GM21360 (cell line): Measurements from ENCODE around the gene PIGQ.

ENCODE experiments used
- ATAC-seq: cut with Tn5 transposase; IDR thresholded peaks from one replicate; pipeline ENCODE4 v1.9.1; 2021; ENCODE audit warnings: mild to moderate bottlenecking, moderate library complexity; ENCODE audit not compliant: unreplicated experiment

Gene PIGQ

DNA sequence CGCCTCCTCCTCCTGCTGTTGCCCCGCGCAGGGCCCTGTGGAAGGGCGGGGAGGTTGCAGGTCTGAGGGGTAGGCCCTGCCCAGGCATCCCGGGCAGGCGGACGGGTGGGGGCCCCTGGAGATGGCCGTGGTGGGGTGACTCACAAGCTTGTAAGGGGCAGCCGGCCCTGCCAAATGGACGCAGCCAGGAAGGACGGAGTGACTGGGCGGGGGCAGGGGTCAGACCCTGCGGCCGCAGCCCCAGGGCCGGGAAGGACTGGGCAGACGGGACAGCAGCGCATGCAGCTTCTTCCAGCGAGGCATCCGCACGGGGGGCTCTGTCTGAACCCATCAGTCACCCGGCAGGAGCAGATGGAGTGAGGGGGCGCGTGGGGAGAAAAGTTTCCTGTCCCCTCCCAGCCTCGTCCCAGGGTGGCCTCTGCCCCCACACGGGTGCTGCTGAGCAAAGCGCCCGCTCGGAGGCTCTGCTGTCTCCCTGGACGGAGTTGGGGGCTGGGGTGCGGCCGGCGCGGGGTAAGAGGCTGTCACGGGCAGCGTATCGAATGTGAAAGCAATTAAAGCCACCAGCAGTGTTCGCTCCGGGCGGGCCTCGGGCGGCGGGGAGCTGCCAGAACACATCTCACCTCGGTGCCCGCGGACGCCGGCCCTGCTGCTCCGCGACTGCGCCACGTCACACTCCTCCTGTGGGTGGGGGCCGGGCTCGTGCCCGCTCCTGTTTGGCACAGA is 15.0 kb upstream of the PIGQ start:
- no peak for ATAC-seq

DNA sequence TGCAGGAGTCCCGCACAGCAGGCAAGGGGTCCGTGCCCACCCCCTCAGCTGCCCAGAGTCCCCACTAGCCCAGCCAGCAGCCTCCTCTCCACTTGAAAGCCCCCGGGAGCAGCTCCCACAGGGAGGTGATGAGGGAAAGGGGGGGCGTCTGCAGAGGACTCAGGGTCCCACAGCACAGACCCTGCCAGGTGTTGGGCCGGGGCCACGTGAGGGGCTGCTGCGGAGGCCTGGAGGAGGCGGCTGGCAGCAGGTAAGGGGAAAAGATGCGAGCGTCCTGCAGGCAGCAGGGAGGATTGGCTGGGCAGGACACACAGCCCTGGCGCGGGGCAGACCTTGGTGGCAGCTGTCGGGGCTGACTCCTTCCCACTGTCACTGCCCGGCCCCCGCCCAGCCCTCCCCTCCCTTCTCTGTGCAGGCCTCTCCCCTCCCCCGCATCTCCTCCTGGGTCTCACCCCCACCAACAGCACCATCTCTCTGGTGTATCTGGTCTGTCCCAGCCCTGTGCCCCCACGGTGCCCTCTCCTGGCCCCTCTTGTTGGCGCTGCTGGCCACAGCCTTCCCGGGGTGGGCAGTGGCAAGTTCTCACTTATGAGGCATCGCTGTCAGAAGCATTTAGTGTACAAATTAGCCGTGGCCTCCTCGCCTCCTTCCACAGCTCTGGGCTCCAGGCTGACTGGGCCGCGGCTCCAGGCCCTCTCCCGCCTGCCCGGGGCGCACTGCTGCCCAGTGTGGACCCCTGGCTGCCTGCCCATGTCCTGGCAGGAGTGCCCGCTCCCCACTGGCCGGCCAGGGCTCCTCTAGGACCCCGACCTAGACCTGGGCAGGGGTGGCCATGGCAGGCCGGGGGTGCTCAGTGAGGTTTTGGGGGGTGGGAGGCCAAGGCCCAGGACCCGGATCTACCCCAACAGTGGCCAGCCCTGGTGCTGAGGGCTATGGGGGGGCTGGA is 14.0 kb upstream of the PIGQ start:
- ATAC-seq, result no peak

DNA sequence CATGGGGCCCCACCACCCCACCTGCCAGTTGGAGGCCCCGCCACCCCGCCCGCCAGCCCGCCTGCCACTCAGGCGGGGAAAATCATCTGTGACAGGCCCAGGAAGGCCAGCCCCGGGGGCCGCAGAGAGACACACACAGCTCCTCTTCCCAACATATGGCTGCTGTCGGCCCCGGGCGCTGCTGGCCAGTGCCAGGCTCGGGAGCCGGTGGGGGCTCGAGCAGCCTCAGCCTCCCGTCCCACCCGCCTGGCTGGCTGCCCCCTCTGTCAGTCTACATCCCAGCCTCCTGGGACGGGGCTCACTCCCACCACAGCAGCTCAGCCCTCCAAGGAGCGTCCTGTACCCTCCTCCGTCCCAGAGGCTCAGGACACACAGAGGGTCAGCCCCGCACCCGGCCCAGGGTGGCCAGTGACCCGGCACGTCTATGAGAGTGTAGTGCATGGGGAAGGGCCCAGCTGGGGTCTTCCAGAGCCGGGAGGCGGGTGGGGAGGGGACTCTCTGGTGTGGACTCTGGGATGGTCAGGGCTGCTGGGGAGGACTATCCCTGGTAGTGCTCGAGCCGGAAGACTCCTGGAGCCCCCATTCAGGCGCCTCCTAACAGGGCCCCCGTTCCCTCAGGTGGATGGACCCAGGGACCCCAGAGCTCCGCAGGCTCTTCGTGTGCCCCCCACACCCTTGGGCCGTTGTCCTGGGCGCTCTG is 13.1 kb upstream of the PIGQ start:
- ATAC-seq, result no peak

DNA sequence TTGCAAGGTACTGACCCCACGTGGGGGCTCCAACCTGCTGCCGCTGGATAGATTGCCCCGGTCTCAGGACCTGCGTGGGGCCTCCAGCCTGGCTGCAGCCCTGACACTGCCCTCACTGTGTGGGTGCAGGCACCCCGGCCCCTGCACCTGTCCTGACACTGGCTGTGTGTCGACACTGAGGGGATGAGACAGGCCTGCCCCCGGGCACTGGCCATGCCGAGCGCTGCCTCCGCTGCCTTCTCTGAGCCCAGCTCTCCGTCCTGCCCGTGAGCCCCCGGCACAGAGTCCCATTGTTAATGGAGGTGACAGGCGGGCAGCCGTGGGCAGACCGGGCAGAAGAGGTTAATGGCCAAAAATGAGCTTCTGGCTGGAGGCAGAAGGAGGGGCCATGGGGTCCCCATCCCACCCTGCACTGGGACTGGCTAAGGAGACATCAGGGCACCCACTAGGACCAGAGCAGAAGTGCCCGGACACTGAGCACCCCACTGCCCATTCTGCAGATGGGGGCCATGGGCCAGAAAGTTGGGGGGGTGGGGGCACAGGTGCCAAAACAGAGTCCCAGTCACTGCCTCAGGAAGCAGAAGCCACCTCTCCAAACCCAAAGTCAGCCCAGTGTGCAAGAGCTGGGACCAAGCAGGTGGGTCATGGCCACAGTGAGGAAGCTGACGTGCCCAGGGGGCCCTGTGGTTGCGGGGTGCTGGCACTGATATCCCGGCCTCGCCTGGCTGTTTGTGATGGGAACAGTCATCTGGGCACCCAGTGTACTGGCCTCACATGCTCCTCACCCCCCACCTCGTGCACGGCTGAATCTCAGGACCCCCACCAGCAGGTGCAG is 12.1 kb upstream of the PIGQ start:
- no peak for ATAC-seq

DNA sequence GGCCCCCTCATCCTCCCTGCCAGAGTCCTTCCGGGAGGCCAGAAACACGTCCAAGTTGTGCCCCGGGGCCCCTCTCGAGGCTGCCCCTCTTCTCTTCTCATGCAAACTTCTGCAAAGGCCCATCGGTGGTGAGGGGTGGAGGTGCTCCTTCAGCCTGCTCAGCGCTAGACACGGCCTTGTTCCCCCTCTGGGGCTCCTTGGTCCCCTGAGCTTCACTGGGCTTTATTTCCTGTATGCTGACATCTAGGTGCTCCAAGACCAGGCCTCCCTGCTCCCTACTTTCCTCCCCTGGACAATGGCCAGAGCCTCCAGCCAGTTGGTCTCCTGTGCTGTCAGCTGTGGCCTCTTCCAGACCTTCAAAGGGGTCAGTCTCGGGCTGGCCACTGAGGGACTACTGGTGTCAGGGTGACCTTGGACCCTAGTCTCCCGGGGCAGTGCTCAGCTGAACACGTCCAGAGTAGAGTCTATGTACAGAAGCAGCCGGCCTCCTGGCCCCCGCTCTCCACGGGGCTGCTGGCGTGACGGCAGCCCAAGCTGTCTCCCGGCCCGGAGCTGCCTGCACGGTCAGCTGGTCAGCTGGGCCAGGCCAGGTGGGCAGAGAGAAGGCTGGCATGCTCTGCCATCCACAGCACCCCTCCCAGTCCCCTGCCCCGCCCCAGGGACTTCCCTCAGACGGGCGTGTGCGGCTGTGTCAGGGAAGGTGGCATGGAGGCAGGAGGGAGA is 11.3 kb upstream of the PIGQ start:
- ATAC-seq, result no peak

DNA sequence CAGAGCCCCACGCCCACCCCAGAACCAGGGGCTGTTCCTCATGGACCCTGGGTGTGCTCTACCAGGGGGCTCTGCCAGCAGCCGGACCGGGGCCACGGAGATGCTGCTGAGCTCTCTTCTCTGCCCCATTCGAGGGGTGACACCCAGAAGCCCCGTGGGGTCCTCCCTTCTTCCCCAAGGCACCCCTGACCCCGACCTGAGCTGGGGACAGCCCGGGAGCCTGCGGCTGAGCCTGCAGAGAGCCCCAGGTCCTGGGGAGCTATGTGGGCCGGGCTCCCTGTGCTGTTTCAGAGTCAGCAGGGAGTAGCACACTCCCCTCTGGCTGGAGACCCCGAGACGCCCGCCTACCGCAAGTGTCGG is 10.8 kb upstream of the PIGQ start:
- ATAC-seq, result no peak

DNA sequence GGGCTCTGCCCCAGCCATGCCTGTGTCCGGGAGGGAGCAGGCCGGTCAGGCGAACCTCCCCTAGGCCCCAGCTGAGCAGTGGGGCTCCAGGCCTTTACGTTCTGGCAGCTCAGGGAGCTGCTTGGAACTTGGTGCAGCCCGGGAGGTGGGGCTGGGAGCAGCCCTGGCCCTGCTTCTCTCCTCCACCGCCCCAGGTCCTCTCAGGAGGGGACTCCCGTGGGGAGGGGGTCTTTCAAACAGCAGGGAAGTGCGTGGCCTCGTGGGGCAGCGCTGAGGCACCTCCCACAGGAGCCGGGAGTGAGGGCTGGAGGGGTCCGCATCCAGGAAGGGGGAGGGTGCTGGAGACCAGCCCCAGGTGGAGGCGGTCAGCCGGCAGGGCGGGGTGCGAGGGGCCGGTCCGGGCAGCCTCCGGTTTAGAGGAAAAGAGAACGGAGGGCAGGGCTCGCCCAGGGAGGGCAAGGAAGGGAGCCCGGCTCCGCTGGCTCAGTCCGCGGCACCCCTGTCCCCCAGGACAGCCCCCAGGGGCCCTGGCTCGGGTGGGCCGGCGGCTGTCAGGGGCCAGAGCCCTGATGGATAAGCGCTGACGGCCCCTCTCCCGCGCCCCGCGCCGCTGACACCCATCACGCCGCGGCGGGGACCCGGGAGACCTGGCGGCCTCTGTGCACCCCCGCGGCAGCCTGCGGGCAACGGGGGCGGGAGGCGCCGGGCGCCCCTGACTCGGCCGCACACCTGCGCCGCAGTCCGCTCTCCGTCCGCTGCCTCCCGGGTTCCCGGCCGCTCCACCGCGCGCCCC is 10.2 kb upstream of the PIGQ start:
- no peak for ATAC-seq

DNA sequence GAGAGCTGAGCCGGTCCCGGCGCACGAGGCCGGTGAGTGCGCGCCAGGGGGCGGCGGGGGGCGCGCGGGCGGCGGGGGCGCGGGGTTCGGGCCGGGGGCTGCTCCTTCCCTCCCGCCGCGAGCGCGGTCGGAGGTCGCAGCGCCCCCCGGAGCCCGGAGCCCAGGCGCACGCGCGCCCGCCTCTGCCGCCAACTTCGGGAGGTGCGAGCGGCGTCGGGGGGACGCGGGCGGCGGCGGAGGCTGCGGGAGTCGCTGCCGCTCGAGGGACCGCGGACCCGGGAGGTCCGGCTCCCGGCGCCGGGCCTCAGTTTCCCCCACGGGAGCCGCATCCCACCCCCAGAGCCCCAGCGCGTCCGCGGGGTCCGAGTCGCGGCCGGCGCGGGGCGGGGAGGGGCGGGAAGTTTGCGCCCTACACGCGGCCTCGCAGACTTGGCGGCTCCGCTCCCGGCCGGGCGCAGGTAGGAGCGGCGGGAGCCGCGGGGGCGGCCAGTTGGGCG is 9.5 kb upstream of the PIGQ start, which contains the start of gene PRR35:
TSS of gene PRR35 (plus strand) at position 191 of the 497 bp plus-strand sequence. CDS start 2,901 bp downstream, outside the sequence.
- no peak for ATAC-seq

DNA sequence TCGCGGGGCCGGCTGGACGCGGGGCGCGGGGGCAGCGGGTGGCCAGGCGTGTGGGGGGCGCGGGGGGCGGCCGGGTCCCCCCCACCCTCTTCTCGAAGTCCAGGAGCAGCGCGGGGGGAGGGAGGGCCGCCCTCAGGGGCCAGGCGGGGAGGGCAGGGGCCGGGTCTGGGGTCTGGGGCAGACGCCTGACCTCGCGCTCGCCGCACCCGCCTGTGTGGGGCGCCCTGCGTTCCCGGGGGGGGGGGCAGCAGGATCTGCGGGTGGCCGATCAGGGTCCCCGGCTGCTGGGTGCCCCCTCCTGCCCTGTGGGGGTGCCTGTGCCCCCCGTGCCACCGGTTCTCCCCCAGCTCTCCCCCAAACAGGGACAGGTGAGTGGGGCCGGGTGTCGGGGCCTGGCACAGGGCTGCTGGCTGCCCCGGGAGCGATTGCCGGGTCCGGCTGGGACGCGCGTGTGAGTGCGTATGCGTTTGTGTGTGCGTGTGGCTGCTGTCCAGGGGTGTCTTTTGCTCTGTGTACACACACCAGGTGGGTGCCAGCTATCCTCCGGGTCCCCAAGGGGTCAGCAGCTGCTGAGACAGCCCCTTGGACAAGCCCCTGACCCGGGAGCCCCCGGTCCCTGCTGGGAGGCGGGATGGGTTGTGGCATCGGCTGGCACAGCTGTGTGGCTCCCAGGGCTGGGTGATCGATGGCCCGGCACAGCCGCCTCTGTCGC is 8.9 kb upstream of the PIGQ start:
- ATAC-seq, result no peak

DNA sequence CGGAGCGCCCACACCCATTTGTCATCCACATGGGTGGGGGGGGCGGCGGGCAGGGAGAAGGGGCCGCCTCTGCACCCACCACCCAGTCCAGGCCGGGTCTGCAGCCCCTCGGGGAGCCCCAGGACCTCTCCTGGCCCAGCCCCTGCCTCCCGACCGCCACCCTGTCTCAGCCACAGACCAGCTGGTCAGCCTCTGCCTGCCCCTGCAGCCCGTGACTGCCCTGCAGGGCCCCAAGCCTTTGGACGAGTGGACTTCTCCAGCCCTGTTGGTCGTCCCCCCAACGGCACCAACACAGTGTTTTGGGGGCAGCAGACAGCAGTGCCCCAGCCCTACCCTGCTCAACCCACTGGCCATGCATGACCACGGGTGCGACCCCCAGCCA is 8.4 kb upstream of the PIGQ start:
- no peak for ATAC-seq

DNA sequence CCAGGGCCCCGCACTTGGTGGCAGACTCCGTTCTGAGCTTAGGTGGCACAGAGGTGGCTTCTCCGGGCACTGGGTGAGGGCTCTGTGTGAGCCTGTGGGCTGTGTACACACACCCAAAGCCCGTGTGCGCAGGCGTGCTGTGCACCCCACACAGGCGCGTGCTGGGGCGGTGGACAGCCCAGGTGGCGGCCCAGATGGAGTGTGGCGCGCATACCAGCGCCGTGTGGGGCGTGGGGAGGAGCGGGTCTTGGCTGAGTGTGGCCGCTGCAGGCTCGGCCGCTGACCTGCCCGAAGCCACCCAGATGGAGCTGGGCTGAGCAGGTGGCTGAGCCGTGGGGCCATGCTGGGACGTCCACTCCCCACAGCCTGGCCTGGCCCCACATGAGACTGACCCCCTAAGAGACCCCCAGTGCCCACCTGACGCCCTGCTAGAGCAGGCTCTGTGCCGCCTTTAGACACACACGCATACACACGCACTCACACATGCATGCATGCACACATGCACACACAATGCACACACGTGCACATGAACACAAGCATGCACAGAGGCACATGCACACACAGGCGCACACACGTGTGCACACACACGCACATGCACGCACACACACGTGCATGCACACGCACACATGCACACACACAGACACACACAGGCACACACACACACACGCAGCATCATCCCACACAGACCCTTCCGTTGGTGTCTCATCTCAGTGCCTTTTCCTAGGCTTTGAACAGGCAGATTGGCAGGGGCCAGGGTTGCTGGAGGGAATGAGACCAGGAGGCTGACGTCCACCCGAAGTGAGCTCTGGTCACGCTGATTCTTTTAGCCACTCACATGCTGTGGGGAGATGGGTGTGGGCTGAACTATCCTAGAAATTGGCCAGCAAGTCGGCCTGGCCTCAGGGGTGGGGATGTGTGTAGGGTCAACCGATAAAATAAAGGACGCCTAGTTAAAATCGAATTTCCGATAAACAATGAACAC is 7.5 kb upstream of the PIGQ start:
- ATAC-seq, result no peak

DNA sequence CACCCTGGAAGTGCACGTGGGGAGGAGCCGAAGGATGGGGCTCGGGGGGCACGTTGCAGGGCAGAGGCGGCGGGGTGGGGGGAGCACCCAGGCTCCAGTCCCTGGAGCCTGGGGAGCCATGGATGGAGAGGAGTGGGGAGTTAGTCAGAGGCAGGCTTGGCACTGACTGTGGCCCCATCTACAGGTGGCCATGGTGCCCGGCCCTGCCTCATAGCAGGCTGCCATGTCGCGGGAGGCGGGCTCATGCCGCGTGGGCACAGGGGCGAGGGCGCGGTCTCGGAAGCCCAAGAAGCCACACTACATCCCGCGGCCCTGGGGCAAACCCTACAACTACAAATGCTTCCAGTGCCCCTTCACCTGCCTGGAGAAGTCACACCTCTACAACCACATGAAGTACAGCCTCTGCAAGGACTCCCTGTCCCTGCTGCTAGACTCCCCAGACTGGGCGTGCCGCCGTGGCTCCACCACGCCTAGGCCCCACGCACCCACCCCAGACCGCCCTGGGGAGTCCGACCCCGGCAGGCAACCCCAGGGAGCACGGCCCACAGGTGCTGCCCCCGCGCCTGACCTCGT is 6.6 kb upstream of the PIGQ start:
- ATAC-seq, result no peak

DNA sequence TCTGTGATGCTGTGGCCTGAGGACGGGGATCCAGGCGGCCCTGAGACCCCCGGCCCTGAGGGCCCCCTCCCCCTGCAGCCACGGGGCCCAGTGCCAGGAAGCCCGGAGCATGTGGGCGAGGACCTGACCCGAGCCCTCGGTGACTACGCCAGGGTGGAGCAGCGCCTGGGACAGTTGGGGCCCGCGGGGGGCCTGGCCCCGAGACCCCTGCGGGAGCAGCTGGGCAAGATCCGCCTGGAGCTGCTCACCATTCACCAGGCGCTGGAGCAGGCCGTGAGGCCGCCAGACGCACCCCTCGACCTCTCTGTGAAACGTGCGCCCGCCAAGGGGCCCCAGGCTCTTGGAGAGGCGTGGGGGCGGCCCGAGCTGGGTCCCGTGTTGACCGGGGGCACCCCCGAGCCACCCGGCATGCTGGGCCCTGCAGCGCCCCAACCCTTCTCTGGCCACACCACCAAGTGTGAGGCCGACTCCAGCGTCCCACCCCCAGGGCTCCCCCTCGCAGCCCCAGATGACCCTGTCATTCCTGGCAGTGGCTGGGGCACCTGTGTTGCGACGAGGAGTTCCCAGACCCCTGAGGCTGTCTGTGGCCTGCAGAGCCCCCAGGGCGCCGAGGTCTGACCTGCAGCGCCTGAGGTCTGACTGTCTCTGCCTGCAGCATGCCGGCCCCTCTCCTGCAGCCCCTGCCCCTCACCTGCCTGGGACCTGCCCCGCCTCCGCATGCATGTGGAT is 4.9 kb upstream of the PIGQ start:
- ATAC-seq, result no peak

DNA sequence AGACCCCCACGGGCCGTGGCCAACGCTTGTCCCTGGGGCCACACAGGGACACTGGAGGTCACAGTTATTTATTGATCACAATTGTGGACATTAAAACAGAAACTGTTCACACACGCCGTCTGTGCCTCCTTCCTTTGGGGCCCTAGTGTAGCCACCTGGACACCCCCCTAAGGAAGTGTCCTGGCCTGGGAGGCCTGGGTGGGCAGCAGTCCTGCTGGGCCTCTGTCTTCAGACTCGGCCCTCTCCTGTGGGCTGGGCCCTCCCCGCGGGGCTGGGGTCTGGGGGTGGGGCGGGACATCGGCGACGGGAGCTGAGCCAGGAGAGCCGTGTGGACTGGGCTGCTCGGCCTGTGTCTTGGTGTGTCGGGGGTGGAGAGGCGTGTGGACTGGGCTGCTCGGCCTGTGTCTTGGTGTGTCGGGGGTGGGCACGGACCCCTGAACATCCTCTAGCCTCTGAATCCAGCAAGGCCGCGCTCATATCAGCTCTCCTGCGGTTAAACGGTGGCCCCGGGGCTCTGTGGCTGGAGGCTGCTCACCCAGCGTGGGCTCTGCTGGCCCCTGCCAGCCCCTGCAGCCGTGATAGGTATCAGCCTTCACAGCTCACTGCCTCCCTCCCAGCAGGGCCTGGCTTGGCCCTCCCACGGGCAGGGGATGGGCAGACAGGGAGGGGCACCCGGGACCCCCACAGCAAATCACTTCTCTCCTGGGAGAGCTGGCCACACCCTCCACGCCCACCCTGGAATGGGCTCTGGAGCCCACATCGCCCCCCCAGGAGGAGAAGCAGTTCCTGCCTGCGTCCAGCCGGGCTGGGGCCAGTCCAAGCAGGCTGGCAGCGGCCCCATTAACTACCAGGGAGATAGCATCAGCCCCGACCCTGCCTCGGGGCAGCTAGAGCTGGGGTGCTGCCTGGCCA is 4.1 kb upstream of the PIGQ start:
- no peak for ATAC-seq
